SK-N-SH treated with all-trans-retinoic acid at 6 μM for 48 hours (cell line): ENCODE results near the gene EHD1.
A peak's percentile ranks its signal among the peaks of the same experiment; 100 is the strongest.

Experiments used
- ATAC-seq: fragments of 200-7000 bp; cut with Tn5 transposase; 3 replicates; pipeline ENCODE4 v1.9.1; 2020; ENCODE audit warnings: mild to moderate bottlenecking, moderate library complexity
- ARNTL ChIP-seq: fragments of 450-650 bp; formaldehyde crosslinking; IDR thresholded peaks from 2 replicates; pipeline ENCODE4 v1.5.0; 2020; ENCODE audit warnings: low read depth, mild to moderate bottlenecking, moderate library complexity, borderline replicate concordance
- BACH2 ChIP-seq: fragments of 250-450 bp; sonication (Bioruptor Pico); IDR thresholded peaks from 2 replicates; pipeline ENCODE4 v1.9.0; 2021; ENCODE audit warnings: mild to moderate bottlenecking, borderline replicate concordance
- CREB5 ChIP-seq: fragments of 250-450 bp; sonication (Bioruptor Pico); IDR thresholded peaks from 2 replicates; pipeline ENCODE4 v1.5.1; 2020; ENCODE audit warnings: low read depth, mild to moderate bottlenecking, moderate library complexity
- CSDC2 ChIP-seq: fragments of 250-450 bp; sonication (Bioruptor Pico); IDR thresholded peaks from 2 replicates; pipeline ENCODE4 v1.5.0; 2020; ENCODE audit warnings: mild to moderate bottlenecking, moderate library complexity
- ESRRG ChIP-seq: fragments of 250-450 bp; sonication (Bioruptor Pico); IDR thresholded peaks from 2 replicates; pipeline ENCODE4 v1.6.1; 2021; ENCODE audit warnings: mild to moderate bottlenecking
- GLIS3 ChIP-seq: fragments of 250-450 bp; sonication (Bioruptor Pico); IDR thresholded peaks from 2 replicates; pipeline ENCODE4 v1.5.0; 2020; ENCODE audit warnings: mild to moderate bottlenecking, moderate library complexity
- ISL1 ChIP-seq: fragments of 250-450 bp; sonication (Bioruptor Pico); IDR thresholded peaks from 2 replicates; pipeline ENCODE4 v2.1.2; 2022; ENCODE audit warnings: mild to moderate bottlenecking, moderate library complexity
- OSR1 ChIP-seq: fragments of 250-450 bp; sonication (Bioruptor Pico); IDR thresholded peaks from 2 replicates; pipeline ENCODE4 v1.8.0; 2022; ENCODE audit warnings: moderate library complexity, mild to moderate bottlenecking, inconsistent platforms
- PATZ1 ChIP-seq: fragments of 250-450 bp; sonication (Bioruptor Pico); IDR thresholded peaks from 2 replicates; pipeline ENCODE4 v1.8.0; 2020; ENCODE audit warnings: mild to moderate bottlenecking, moderate library complexity, borderline replicate concordance
- PPARA ChIP-seq: fragments of 250-450 bp; sonication (Bioruptor Pico); IDR thresholded peaks from 2 replicates; pipeline ENCODE4 v1.5.0; 2020; ENCODE audit warnings: mild to moderate bottlenecking, borderline replicate concordance
- RARB ChIP-seq: fragments of 250-450 bp; sonication (Bioruptor Pico); IDR thresholded peaks from 2 replicates; pipeline ENCODE4 v1.8.0; 2021; ENCODE audit warnings: mild to moderate bottlenecking, moderate library complexity
- SNAI2 ChIP-seq: fragments of 250-450 bp; sonication (Bioruptor Pico); IDR thresholded peaks from 2 replicates; pipeline ENCODE4 v1.5.0; 2020; ENCODE audit warnings: mild to moderate bottlenecking, moderate library complexity
- TCF4 ChIP-seq: fragments of 250-450 bp; sonication (Bioruptor Pico); IDR thresholded peaks from 2 replicates; pipeline ENCODE4 v1.8.0; 2021; ENCODE audit warnings: mild to moderate bottlenecking, moderate library complexity, borderline replicate concordance
- TOX ChIP-seq: fragments of 250-450 bp; sonication (Bioruptor Pico); IDR thresholded peaks from 2 replicates; pipeline ENCODE4 v1.8.0; 2021; ENCODE audit warnings: mild to moderate bottlenecking, moderate library complexity, borderline replicate concordance
- TSHZ2 ChIP-seq: fragments of 250-450 bp; sonication (Bioruptor Pico); IDR thresholded peaks from 2 replicates; pipeline ENCODE4 v1.5.0; 2020; ENCODE audit warnings: mild to moderate bottlenecking, moderate library complexity
- ZC3H10 ChIP-seq: fragments of 250-450 bp; sonication (Bioruptor Pico); IDR thresholded peaks from 2 replicates; pipeline ENCODE4 v1.5.1; 2021; ENCODE audit warnings: mild to moderate bottlenecking, moderate library complexity
- ZFP3 ChIP-seq: fragments of 250-450 bp; sonication (Bioruptor Pico); IDR thresholded peaks from 2 replicates; pipeline ENCODE4 v1.5.0; 2020; ENCODE audit warnings: mild to moderate bottlenecking, moderate library complexity
- ZFP30 ChIP-seq: fragments of 450-650 bp; formaldehyde crosslinking; IDR thresholded peaks from 2 replicates; pipeline ENCODE4 v1.5.0; 2022; ENCODE audit warnings: mild to moderate bottlenecking, moderate library complexity
- ZNF565 ChIP-seq: fragments of 450-650 bp; formaldehyde crosslinking; conservative IDR thresholded peaks from 2 replicates; pipeline ENCODE4 v1.5.0; 2020; ENCODE audit warnings: low read depth, mild to moderate bottlenecking, moderate library complexity
- ZNF70 ChIP-seq: fragments of 450-650 bp; formaldehyde crosslinking; IDR thresholded peaks from 2 replicates; pipeline ENCODE4 v1.5.0; 2020; ENCODE audit warnings: mild to moderate bottlenecking, moderate library complexity
- ZNF8 ChIP-seq: fragments of 450-650 bp; formaldehyde crosslinking; IDR thresholded peaks from 2 replicates; pipeline ENCODE4 v1.5.0; 2020; ENCODE audit warnings: mild to moderate bottlenecking, moderate library complexity
- TF ChIP-seq, protein P1 (sequence below): fragments of 250-450 bp; sonication (Bioruptor Pico); IDR thresholded peaks from 2 replicates; pipeline ENCODE4 v1.5.1; 2021; ENCODE audit warnings: mild to moderate bottlenecking, moderate library complexity

Gene EHD1

DNA sequence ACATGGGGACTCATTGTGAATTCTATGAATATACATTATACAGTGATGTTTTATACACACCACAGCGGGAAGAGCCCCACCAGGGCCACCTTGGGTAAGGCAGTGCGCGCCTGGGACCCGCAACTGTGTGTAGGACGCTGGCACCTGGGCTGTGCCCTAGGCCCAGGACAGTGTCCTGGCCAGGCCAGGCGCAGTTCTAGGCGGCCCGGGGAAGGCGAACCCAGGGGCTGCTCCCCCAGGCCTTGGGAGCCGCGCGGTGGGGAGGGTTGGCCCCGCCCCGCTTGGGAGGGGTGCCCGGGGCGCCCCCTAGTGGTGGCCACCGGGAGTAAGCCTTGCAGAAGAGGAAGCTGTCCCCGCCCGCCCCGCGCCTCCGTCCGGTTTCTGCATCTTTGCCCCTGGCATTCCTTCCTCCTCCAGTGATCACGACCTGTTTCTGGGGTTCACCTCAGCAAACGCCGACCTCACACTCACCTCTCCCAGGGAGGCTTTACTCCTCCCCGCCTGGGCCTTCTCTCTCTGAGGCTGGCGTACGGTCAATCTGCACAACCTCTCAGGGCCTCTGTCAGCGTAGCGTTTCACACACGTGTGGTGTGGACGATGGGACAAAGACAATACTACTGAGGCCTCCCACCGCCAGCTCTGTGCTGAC lies 9.5 kb upstream of the EHD1 start:
- no peak for TF ChIP-seq ZNF565 (CRISPR knock-in tag)
- no peak for TF ChIP-seq ZC3H10 (CRISPR knock-in tag)
- TF ChIP-seq PATZ1 (CRISPR knock-in tag): peak; percentile 93; the same call in 1 of the 2 replicates
- no peak for TF ChIP-seq ZNF8 (CRISPR knock-in tag)
- TF ChIP-seq ISL1 (CRISPR knock-in tag): no peak
- ATAC-seq: peak; percentile 95

DNA sequence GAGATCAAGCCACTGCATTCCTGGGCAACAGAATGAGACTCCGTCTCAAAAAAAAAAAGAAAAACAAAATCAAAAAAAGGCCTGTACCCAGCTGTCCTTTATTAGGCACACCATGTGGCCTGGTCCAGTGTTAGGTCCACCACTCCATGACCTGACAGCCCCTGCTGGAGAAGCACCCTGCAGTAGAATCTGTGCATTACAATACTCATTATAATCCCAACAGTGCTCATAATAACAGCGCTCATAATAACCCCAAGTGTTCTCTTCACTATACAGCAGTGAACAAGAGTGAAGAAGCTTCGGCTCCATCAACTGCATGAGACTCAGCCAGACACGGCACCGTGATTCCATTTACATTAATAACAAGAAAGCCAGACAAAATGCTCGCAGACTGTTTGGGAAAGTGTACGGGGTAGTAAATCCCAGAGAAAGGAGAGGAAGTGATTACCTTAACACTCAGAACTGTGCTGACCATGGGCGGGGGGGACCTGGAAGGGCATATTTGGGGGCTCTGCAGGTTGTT lies 8.9 kb upstream of the EHD1 start:
- ATAC-seq: no peak; the same call in 1 of the 3 replicates
- TF ChIP-seq, protein P1, sequence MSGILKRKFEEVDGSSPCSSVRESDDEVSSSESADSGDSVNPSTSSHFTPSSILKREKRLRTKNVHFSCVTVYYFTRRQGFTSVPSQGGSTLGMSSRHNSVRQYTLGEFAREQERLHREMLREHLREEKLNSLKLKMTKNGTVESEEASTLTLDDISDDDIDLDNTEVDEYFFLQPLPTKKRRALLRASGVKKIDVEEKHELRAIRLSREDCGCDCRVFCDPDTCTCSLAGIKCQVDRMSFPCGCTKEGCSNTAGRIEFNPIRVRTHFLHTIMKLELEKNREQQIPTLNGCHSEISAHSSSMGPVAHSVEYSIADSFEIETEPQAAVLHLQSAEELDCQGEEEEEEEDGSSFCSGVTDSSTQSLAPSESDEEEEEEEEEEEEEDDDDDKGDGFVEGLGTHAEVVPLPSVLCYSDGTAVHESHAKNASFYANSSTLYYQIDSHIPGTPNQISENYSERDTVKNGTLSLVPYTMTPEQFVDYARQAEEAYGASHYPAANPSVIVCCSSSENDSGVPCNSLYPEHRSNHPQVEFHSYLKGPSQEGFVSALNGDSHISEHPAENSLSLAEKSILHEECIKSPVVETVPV (CRISPR knock-in tag): no peak
- TF ChIP-seq ZNF8 (CRISPR knock-in tag) (no peak), TSHZ2 (no peak), SNAI2 (CRISPR knock-in tag) (no peak), TCF4 (CRISPR knock-in tag) (no peak), CREB5 (CRISPR knock-in tag) (no peak), TOX (no peak), RARB (CRISPR knock-in tag) (no peak), OSR1 (no peak), ZC3H10 (CRISPR knock-in tag) (no peak), ESRRG (CRISPR knock-in tag) (no peak), PPARA (CRISPR knock-in tag) (no peak), ZFP30 (CRISPR knock-in tag) (no peak), BACH2 (CRISPR knock-in tag) (no peak), ZFP3 (CRISPR knock-in tag) (no peak), CSDC2 (no peak), ISL1 (CRISPR knock-in tag) (no peak), ZNF70 (no peak), ARNTL (CRISPR knock-in tag) (no peak)

DNA sequence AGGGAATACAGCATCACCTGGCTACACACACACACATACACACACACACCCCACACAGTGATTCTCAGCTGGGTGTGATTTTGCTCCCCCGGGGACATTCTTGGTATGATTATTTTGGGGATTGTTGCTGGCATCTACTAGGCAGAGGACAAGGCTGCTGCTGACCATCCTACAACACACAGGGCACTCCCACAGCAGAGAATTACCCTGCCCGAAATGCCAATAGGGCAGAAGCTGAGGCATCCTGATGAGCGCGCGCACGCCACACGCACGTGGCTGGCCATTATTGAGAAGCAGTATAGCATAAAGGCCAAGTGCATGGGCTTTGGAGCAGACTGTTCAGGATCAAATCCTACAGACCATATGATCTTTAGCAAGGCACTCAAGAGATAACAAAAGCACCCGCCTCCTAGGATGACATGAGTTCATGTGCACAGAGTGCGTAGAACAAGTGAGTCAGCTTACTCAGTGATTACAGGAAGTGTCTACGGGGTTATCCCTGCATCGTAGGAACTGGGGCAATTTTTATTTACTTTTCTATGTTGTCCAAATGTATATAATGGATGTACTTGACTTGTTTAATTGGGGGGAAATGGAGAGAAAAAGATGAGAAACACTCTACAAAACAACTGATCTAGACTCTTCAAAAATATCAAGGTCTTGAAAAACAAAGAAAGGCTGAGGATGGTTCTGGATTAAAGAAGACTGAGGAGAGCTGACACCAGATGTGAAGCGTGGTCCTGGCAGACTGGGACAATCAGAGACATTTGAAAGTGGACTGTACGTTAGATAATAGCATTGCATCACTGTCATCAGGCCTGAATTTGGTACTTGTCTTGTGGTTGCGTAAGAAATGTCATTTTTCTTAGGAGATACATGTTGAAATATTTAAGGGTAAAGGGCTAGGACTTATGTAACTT lies 7.2 kb upstream of the EHD1 start:
- peak; percentile 30; the same call in 1 of the 3 replicates for ATAC-seq
- TF ChIP-seq CREB5 (CRISPR knock-in tag) (no peak), ARNTL (CRISPR knock-in tag) (no peak), TCF4 (CRISPR knock-in tag) (no peak), GLIS3 (CRISPR knock-in tag) (no peak), ZFP30 (CRISPR knock-in tag) (no peak), TOX (no peak), CSDC2 (no peak), TSHZ2 (no peak), ISL1 (CRISPR knock-in tag) (no peak), ZC3H10 (CRISPR knock-in tag) (no peak)
